ENCODE data around the gene ANAPC2.

ANAPC2 gene

GRCh38 chr9:137175345-137175961 is 12.9 kb downstream of the ANAPC2 start:
- no peak for DNase-seq (ENCODE audit: low spot score)

GRCh38 chr9:137174722-137175293 is 13.6 kb downstream of the ANAPC2 start:
- no peak for DNase-seq (ENCODE audit: low spot score)

GRCh38 chr9:137173796-137174664 is 14.3 kb downstream of the ANAPC2 start:
- DNase-seq (ENCODE audit: low spot score) = no peak

- DNase-seq (ENCODE audit: low spot score) = no peak
Observed at GRCh38 chr9:137172901-137173795, 15.2 kb downstream of the ANAPC2 start.

GRCh38 chr9:137171149-137171900 is 17.0 kb downstream of the ANAPC2 start:
- DNase-seq (ENCODE audit: low spot score) = no peak

GRCh38 chr9:137170486-137171148 is 17.7 kb downstream of the ANAPC2 start:
- no peak for DNase-seq (ENCODE audit: low spot score)

- DNase-seq (ENCODE audit: low spot score) = no peak
Observed at GRCh38 chr9:137169896-137170358, 18.4 kb downstream of the ANAPC2 start, which contains the start of gene LRRC26. Gene LRRC26 (minus strand): TSS chr9:137170051. CDS start chr9:137169943, 108 bp downstream.

- DNase-seq (ENCODE audit: low spot score) = no peak
Observed at GRCh38 chr9:137168904-137169856, 19.2 kb downstream of the ANAPC2 start.

- DNase-seq (ENCODE audit: low spot score) = no peak
Observed at GRCh38 chr9:137168573-137168903, 19.8 kb downstream of the ANAPC2 start.

- DNase-seq (ENCODE audit: low spot score) = no peak
Observed at GRCh38 chr9:137167747-137168572, 20.4 kb downstream of the ANAPC2 start.

GRCh38 chr9:137167277-137167746 is 21.0 kb downstream of the ANAPC2 start:
- DNase-seq (ENCODE audit: low spot score) = no peak

GRCh38 chr9:137166380-137167229 is 21.8 kb downstream of the ANAPC2 start:
- no peak for DNase-seq (ENCODE audit: low spot score)

GRCh38 chr9:137165250-137165836 is 23.0 kb downstream of the ANAPC2 start:
- no peak for DNase-seq (ENCODE audit: low spot score)

GRCh38 chr9:137164370-137165249 is 23.8 kb downstream of the ANAPC2 start:
- no peak for DNase-seq (ENCODE audit: low spot score)

- DNase-seq (ENCODE audit: low spot score) = no peak
Observed at GRCh38 chr9:137163805-137164204, 24.6 kb downstream of the ANAPC2 start.

- DNase-seq (ENCODE audit: low spot score) = no peak
Observed at GRCh38 chr9:137163365-137163715, 25.0 kb downstream of the ANAPC2 start.

All from CD4-positive, alpha-beta T cell treated with Interleukin-15 for 4 hours (primary cell).